Calu3 (cell line): ENCODE measurements around the gene KIF25. TPM values are rescaled to one million over a fixed set of nuclear protein-coding genes. Genes with fewer than 3 reads are reported as not detected.
A peak's percentile ranks its signal among the peaks of the same experiment; 100 is the strongest.

Experiments
- BruUV-seq: library from RNA; stranded (reverse); fragments of 400-500 nt; replicated peaks from 2 replicates; lab custom pipeline; 2021; lab: Mats Ljungman, UMichigan
- CTCF ChIA-PET: fragments of 300-600 bp; sonication (Branson Sonifier 250); formaldehyde crosslinking; loops from one replicate; lab custom pipeline; 2022; ENCODE audit warnings: antibody characterized with exemption; lab: Charles Lee
- DNase-seq: peaks from one replicate; pipeline ENCODE4 v3.0.0; 2022
- H3K27ac Mint-ChIP-seq: one replicate; pipeline ENCODE4 v1.8.0; 2022; ENCODE audit warnings: mixed read lengths; ENCODE audit not compliant: unreplicated experiment
- H3K27me3 Mint-ChIP-seq: one replicate; pipeline ENCODE4 v1.8.0; 2022; ENCODE audit warnings: mixed read lengths; ENCODE audit not compliant: unreplicated experiment
- H3K36me3 Mint-ChIP-seq: one replicate; pipeline ENCODE4 v1.8.0; 2022; ENCODE audit warnings: mild to moderate bottlenecking, moderate library complexity, mixed read lengths; ENCODE audit not compliant: insufficient read depth, unreplicated experiment
- H3K4me1 Mint-ChIP-seq: one replicate; pipeline ENCODE4 v1.8.0; 2022; ENCODE audit warnings: mild to moderate bottlenecking, low read depth, mixed read lengths; ENCODE audit not compliant: unreplicated experiment
- H3K4me3 Mint-ChIP-seq: one replicate; pipeline ENCODE4 v1.8.0; 2022; ENCODE audit warnings: mild to moderate bottlenecking, low read depth, moderate library complexity, mixed read lengths; ENCODE audit not compliant: unreplicated experiment
- H3K9me3 Mint-ChIP-seq: one replicate; pipeline ENCODE4 v1.8.0; 2022; ENCODE audit warnings: low read depth, mixed read lengths; ENCODE audit not compliant: unreplicated experiment
- intact Hi-C: fragments of 100-400 bp; cut with micrococcal nuclease; formaldehyde crosslinking; loops from one replicate; pipeline ENCODE4 v1.10.0; 2022; ENCODE audit not compliant: unreplicated experiment
- total RNA-seq: library from RNA; stranded (reverse); gene quantifications from 2 replicates; pipeline ENCODE4 v1.2.3, GENCODE V29; 2022
- TF ChIP-seq, protein P1 (sequence below): fragments of 200-600 bp; IDR thresholded peaks from one replicate; pipeline ENCODE4 v1.8.0; 2022; ENCODE audit warnings: antibody characterized with exemption; ENCODE audit not compliant: unreplicated experiment

Gene KIF25
- total RNA-seq, 1 experiment from 2014 or later: not detected

DNA sequence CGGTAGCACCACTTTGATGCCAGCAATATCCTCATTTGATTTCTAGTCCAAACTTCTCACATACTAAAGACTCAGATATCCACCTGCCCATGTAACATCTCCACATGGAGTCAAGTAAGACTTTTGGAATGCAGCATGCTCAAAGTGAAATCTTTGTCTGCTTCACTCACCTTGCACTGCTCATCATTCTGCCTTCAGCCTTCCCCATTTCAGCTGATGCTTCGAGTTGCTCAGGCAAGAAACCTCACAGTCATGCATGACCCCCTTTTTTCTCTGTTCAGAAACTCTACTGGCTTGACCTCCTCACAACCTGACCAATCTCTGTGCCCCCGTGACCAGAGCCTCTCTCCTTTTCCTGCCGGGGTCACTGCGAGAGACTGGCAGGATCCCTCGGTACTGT is 41.0 kb upstream of the KIF25 start:
- no peaks in the 10 kb centered on the region for H3K9me3 Mint-ChIP-seq
- peaks cover 37% of the 10 kb centered on the region for H3K4me1 Mint-ChIP-seq
- no peaks in the 10 kb centered on the region for H3K27me3 Mint-ChIP-seq
- H3K27ac Mint-ChIP-seq: peak overlapping the region; percentile 24
- CTCF ChIA-PET: no interaction called here
- intact Hi-C loops: no loop called here
- H3K36me3 Mint-ChIP-seq: peaks cover 35% of the 10 kb centered on the region
- no peak overlapping the region for H3K4me3 Mint-ChIP-seq
- DNase-seq: no peak
- BruUV-seq: no TSS peak
- TF ChIP-seq, protein P1, sequence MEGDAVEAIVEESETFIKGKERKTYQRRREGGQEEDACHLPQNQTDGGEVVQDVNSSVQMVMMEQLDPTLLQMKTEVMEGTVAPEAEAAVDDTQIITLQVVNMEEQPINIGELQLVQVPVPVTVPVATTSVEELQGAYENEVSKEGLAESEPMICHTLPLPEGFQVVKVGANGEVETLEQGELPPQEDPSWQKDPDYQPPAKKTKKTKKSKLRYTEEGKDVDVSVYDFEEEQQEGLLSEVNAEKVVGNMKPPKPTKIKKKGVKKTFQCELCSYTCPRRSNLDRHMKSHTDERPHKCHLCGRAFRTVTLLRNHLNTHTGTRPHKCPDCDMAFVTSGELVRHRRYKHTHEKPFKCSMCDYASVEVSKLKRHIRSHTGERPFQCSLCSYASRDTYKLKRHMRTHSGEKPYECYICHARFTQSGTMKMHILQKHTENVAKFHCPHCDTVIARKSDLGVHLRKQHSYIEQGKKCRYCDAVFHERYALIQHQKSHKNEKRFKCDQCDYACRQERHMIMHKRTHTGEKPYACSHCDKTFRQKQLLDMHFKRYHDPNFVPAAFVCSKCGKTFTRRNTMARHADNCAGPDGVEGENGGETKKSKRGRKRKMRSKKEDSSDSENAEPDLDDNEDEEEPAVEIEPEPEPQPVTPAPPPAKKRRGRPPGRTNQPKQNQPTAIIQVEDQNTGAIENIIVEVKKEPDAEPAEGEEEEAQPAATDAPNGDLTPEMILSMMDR: no peak

- H3K27me3 Mint-ChIP-seq: no peaks in the 10 kb centered on the region
- no TSS peak for BruUV-seq
- peak overlapping the region; percentile 24 for H3K27ac Mint-ChIP-seq
- CTCF ChIA-PET: interaction anchor here (0.6 kb wide), 1 partner anchor 443 kb away, joined by 4 read pairs; no protein-coding TSS in a partner anchor
- H3K4me1 Mint-ChIP-seq: peaks cover 37% of the 10 kb centered on the region
- TF ChIP-seq, protein P1: no peak
- DNase-seq: no peak
- H3K4me3 Mint-ChIP-seq: no peak overlapping the region
- peaks cover 34% of the 10 kb centered on the region for H3K36me3 Mint-ChIP-seq
- intact Hi-C loops: no loop called here
- H3K9me3 Mint-ChIP-seq: no peaks in the 10 kb centered on the region
These were observed 40.4 kb upstream of the KIF25 start for GRCh38 chr6:167956983-167957492.

- no peak overlapping the region for H3K27ac Mint-ChIP-seq
- TF ChIP-seq, protein P1: no peak
- H3K4me1 Mint-ChIP-seq: peaks cover 42% of the 10 kb centered on the region
- no TSS peak for BruUV-seq
- no peak overlapping the region for H3K4me3 Mint-ChIP-seq
- no peaks in the 10 kb centered on the region for H3K9me3 Mint-ChIP-seq
- intact Hi-C loops: no loop called here
- H3K27me3 Mint-ChIP-seq: no peaks in the 10 kb centered on the region
- H3K36me3 Mint-ChIP-seq: peaks cover 37% of the 10 kb centered on the region
- CTCF ChIA-PET: interaction anchor here (0.6 kb wide), 1 partner anchor 444 kb away, joined by 4 read pairs; no protein-coding TSS in a partner anchor
- no peak for DNase-seq
These were observed 39.8 kb upstream of the KIF25 start for GRCh38 chr6:167957626-167958025.

DNA sequence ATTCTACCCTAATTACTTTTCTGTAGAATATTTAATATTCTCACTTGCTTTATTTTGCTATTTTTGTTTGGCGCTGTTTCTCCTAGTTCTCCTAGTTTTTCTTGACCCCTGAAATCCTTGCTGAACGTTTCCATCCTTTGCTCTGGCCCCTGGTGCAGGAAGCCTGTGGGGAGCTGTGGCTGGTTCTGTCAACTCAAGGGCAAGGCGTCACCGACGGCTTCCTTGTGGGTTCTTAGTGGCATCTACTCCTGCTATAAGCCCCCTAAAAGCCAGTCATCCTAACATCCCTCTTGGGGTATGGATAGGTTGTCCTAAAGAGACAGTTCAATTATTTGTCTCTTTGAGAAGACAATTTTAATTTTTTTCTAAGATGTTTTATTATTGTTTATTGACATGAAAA is 36.9 kb upstream of the KIF25 start:
- H3K4me1 Mint-ChIP-seq: peaks cover 57% of the 10 kb centered on the region
- CTCF ChIA-PET: no interaction called here
- peaks cover 41% of the 10 kb centered on the region for H3K36me3 Mint-ChIP-seq
- no peak overlapping the region for H3K27ac Mint-ChIP-seq
- no peak overlapping the region for H3K4me3 Mint-ChIP-seq
- intact Hi-C loops: loop anchor here (10.0 kb wide), 1 partner anchor 74 kb away; no protein-coding TSS in a partner anchor
- no peaks in the 10 kb centered on the region for H3K9me3 Mint-ChIP-seq
- no peaks in the 10 kb centered on the region for H3K27me3 Mint-ChIP-seq
- DNase-seq: no peak
- TF ChIP-seq, protein P1: no peak
- no TSS peak for BruUV-seq
